Measurements from ENCODE around the gene CCNG2.

GRCh38 chr4:77125961-77126360, 31.0 kb upstream of the CCNG2 start:
- TF ChIP-seq, protein P1, sequence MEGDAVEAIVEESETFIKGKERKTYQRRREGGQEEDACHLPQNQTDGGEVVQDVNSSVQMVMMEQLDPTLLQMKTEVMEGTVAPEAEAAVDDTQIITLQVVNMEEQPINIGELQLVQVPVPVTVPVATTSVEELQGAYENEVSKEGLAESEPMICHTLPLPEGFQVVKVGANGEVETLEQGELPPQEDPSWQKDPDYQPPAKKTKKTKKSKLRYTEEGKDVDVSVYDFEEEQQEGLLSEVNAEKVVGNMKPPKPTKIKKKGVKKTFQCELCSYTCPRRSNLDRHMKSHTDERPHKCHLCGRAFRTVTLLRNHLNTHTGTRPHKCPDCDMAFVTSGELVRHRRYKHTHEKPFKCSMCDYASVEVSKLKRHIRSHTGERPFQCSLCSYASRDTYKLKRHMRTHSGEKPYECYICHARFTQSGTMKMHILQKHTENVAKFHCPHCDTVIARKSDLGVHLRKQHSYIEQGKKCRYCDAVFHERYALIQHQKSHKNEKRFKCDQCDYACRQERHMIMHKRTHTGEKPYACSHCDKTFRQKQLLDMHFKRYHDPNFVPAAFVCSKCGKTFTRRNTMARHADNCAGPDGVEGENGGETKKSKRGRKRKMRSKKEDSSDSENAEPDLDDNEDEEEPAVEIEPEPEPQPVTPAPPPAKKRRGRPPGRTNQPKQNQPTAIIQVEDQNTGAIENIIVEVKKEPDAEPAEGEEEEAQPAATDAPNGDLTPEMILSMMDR (IDR thresholded peaks at IDR 0.05): no peak
- no peak for TF ChIP-seq POLR2A (IDR thresholded peaks at IDR 0.05)

Data from tibial nerve (tissue), 3 donors.